ENCODE results near the gene ABCC6.

- TF ChIP-seq REST (IDR thresholded peaks at IDR 0.05; ENCODE audit: insufficient replicate concordance, low read depth) (no peak), CTCF (IDR thresholded peaks at IDR 0.05; ENCODE audit: insufficient read depth, low read length) (no peak), POLR2AphosphoS5 (IDR thresholded peaks at IDR 0.05; ENCODE audit: low read depth) (no peak)
Measured at GRCh38 chr16:16186820-16187219, 36.5 kb downstream of the ABCC6 start.
